HEK293T (cell line): ENCODE results near the gene CCDC167.

Experiments
- ARNT ChIP-seq: fragments of 450-650 bp; IDR thresholded peaks from 2 replicates; pipeline ENCODE4 v1.6.1; 2017; ENCODE audit warnings: mild to moderate bottlenecking
- ELF4 ChIP-seq: fragments of 450-650 bp; IDR thresholded peaks from 2 replicates; pipeline ENCODE4 v1.6.1; 2017; ENCODE audit warnings: antibody characterized with exemption
- FOXM1 ChIP-seq: fragments of 450-650 bp; IDR thresholded peaks from 2 replicates; pipeline ENCODE4 v1.6.1; 2017; ENCODE audit warnings: mild to moderate bottlenecking, borderline replicate concordance
- LEF1 ChIP-seq: fragments of 450-650 bp; IDR thresholded peaks from 2 replicates; pipeline ENCODE4 v1.6.1; 2017; ENCODE audit warnings: mild to moderate bottlenecking, borderline replicate concordance
- PKNOX1 ChIP-seq: fragments of 450-650 bp; IDR thresholded peaks from 2 replicates; pipeline ENCODE4 v1.6.1; 2016

DNA sequence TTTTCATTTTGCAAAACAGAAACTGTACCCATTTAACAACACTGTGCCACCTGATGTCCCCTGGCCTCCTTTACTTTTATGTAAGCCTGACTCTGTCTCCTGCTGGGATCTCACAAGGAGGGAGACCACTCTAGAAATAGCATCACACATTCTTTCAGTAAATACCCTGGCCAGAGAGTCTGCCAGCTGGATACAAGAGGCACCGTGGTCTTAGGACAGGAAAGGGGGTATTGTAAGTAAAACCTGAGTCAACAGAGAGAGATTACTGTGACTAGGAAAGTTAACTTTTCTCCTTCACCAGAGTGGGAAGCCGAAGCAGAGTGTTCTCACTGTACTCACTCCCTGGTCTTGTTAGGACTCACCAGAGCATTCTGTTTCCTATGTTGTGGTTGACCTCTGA lies 38.9 kb downstream of the CCDC167 start:
- TF ChIP-seq PKNOX1 (no peak), FOXM1 (no peak), ELF4 (no peak), ARNT (no peak), LEF1 (no peak)
